SK-N-SH treated with all-trans-retinoic acid at 6 μM for 48 hours (cell line): ENCODE data around the gene FAM43A.

Experiments used
- ARNTL ChIP-seq: fragments of 450-650 bp; formaldehyde crosslinking; IDR thresholded peaks from 2 replicates; pipeline ENCODE4 v1.5.0; 2020; ENCODE audit warnings: low read depth, mild to moderate bottlenecking, moderate library complexity, borderline replicate concordance
- ESRRG ChIP-seq: fragments of 250-450 bp; sonication (Bioruptor Pico); IDR thresholded peaks from 2 replicates; pipeline ENCODE4 v1.6.1; 2021; ENCODE audit warnings: mild to moderate bottlenecking
- RARB ChIP-seq: fragments of 250-450 bp; sonication (Bioruptor Pico); IDR thresholded peaks from 2 replicates; pipeline ENCODE4 v1.8.0; 2021; ENCODE audit warnings: mild to moderate bottlenecking, moderate library complexity
- ZFP3 ChIP-seq: fragments of 250-450 bp; sonication (Bioruptor Pico); IDR thresholded peaks from 2 replicates; pipeline ENCODE4 v1.5.0; 2020; ENCODE audit warnings: mild to moderate bottlenecking, moderate library complexity
- ZNF70 ChIP-seq: fragments of 450-650 bp; formaldehyde crosslinking; IDR thresholded peaks from 2 replicates; pipeline ENCODE4 v1.5.0; 2020; ENCODE audit warnings: mild to moderate bottlenecking, moderate library complexity
- TF ChIP-seq, protein P1 (sequence below): fragments of 250-450 bp; sonication (Bioruptor Pico); IDR thresholded peaks from 2 replicates; pipeline ENCODE4 v1.5.1; 2020; ENCODE audit warnings: low read depth, mild to moderate bottlenecking, moderate library complexity
- TF ChIP-seq, protein P2 (sequence below): fragments of 250-450 bp; sonication (Bioruptor Pico); IDR thresholded peaks from 2 replicates; pipeline ENCODE4 v1.8.0; 2020; ENCODE audit warnings: mild to moderate bottlenecking, moderate library complexity, borderline replicate concordance
- TF ChIP-seq, protein P3 (sequence below): fragments of 250-450 bp; sonication (Bioruptor Pico); IDR thresholded peaks from 2 replicates; pipeline ENCODE4 v1.5.1; 2021; ENCODE audit warnings: mild to moderate bottlenecking, moderate library complexity

DNA sequence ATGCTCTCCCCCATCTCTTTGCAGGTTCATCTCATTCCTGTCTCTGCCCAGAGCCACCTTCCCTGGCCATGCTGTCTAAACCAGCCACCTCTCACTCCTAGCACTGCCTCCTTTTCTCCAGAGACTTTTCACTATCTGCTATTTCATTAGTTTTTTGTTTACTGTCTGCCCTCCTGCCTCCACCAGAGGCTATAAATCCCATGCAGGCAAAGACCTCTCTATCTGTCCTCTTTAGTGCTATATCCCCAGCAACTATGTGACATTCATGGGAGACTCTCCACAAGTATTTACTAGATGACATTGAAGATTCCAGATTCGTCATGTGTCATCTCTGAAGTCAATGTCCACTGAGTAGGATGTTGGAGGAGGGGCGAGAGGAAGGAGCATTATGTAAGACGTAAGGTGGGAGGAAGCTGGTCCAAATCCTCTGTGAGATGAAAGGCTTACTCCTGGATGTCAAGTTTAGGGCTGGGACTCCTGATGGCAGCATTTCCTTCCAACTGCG, 3.4 kb upstream of the FAM43A start:
- TF ChIP-seq, protein P1, sequence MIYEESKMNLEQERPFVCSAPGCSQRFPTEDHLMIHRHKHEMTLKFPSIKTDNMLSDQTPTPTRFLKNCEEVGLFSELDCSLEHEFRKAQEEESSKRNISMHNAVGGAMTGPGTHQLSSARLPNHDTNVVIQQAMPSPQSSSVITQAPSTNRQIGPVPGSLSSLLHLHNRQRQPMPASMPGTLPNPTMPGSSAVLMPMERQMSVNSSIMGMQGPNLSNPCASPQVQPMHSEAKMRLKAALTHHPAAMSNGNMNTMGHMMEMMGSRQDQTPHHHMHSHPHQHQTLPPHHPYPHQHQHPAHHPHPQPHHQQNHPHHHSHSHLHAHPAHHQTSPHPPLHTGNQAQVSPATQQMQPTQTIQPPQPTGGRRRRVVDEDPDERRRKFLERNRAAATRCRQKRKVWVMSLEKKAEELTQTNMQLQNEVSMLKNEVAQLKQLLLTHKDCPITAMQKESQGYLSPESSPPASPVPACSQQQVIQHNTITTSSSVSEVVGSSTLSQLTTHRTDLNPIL = no peak
- TF ChIP-seq ZNF70 (CRISPR knock-in tag) (no peak), ZFP3 (CRISPR knock-in tag) (no peak), ARNTL (CRISPR knock-in tag) (no peak), RARB (no peak), ESRRG (CRISPR knock-in tag) (no peak)
- TF ChIP-seq, protein P2, sequence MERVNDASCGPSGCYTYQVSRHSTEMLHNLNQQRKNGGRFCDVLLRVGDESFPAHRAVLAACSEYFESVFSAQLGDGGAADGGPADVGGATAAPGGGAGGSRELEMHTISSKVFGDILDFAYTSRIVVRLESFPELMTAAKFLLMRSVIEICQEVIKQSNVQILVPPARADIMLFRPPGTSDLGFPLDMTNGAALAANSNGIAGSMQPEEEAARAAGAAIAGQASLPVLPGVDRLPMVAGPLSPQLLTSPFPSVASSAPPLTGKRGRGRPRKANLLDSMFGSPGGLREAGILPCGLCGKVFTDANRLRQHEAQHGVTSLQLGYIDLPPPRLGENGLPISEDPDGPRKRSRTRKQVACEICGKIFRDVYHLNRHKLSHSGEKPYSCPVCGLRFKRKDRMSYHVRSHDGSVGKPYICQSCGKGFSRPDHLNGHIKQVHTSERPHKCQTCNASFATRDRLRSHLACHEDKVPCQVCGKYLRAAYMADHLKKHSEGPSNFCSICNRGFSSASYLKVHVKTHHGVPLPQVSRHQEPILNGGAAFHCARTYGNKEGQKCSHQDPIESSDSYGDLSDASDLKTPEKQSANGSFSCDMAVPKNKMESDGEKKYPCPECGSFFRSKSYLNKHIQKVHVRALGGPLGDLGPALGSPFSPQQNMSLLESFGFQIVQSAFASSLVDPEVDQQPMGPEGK (CRISPR knock-in tag) = no peak
- TF ChIP-seq, protein P3, sequence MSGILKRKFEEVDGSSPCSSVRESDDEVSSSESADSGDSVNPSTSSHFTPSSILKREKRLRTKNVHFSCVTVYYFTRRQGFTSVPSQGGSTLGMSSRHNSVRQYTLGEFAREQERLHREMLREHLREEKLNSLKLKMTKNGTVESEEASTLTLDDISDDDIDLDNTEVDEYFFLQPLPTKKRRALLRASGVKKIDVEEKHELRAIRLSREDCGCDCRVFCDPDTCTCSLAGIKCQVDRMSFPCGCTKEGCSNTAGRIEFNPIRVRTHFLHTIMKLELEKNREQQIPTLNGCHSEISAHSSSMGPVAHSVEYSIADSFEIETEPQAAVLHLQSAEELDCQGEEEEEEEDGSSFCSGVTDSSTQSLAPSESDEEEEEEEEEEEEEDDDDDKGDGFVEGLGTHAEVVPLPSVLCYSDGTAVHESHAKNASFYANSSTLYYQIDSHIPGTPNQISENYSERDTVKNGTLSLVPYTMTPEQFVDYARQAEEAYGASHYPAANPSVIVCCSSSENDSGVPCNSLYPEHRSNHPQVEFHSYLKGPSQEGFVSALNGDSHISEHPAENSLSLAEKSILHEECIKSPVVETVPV = no peak
